H1 (cell line): Measurements from ENCODE around the gene PXDC1. TPM values are rescaled to one million over a fixed set of nuclear protein-coding genes. Genes with fewer than 3 reads are reported as not detected.

ENCODE experiments used
- CHD1 ChIP-seq: IDR thresholded peaks from 2 replicates; pipeline ENCODE4 v1.6.1; 2012; ENCODE audit warnings: low read depth, low read length, improper control_type of control experiment
- CTBP2 ChIP-seq: IDR thresholded peaks from 2 replicates; pipeline ENCODE4 v1.7.0; 2011; ENCODE audit warnings: borderline replicate concordance, mild to moderate bottlenecking, moderate library complexity, mixed read lengths, low read length; ENCODE audit not compliant: insufficient read depth, insufficient read length
- HDAC6 ChIP-seq: IDR thresholded peaks from one replicate; pipeline ENCODE4 v1.7.1; 2012; ENCODE audit warnings: low read depth, mild to moderate bottlenecking, inconsistent platforms, low read length, moderate library complexity
- RAD21 ChIP-seq, 2 experiments: IDR thresholded peaks in 1 of 2; conservative IDR thresholded peaks in 1 of 2; 2 replicates each; pipeline ENCODE4 v1.6.1; 2011; ENCODE audit warnings: low read depth in 2 of 2, low read length in 2 of 2, improper control_type of control experiment in 1 of 2, inconsistent platforms in 1 of 2, mild to moderate bottlenecking in 1 of 2, moderate library complexity in 1 of 2
- RFX5 ChIP-seq: IDR thresholded peaks from 2 replicates; pipeline ENCODE4 v1.6.1; 2011; ENCODE audit warnings: low read depth, low read length, improper control_type of control experiment, borderline replicate concordance
- RNF2 ChIP-seq: fragments of 200-900, 300-1000 bp; sonication (generic); IDR thresholded peaks from 2 replicates; pipeline ENCODE4 v1.7.1; 2016; ENCODE audit warnings: borderline replicate concordance, low read depth, mild to moderate bottlenecking, antibody characterized with exemption, low read length; ENCODE audit not compliant: poor library complexity, severe bottlenecking; ENCODE audit errors: missing control alignments
- TAF1 ChIP-seq: IDR thresholded peaks from 2 replicates; pipeline ENCODE4 v1.6.1; 2011; ENCODE audit warnings: mild to moderate bottlenecking, low read depth, low read length
- polyA plus RNA-seq, 7 experiments: library from polyadenylated mRNA; depleted of rRNA in 3 of 7; stranded (reverse) in 5 of 7; unstranded in 2 of 7; fragments of >200 nt in 5 of 7; fragments of 200-250 nt in 2 of 7; gene quantifications; 1 replicate in 5 of 7; 2 replicates in 1 of 7; 4 replicates in 1 of 7; pipeline versions ENCODE4 v1.2.1 to v1.2.3, GENCODE V29; 2011 to 2013; ENCODE audit warnings: missing spikeins in 2 of 7, mixed read lengths in 2 of 7
- total RNA-seq: library from RNA; stranded (reverse); fragmentation: NEBNext Ultra II Directional; extraction: Animal tissue kit (Norgen Biotek cat#: 25700); gene quantifications from 2 replicates; pipeline ENCODE4 v1.2.1, GENCODE V29; 2021
- TF ChIP-seq, protein P1 (sequence below): fragments of 300-600 bp; sonication (generic); IDR thresholded peaks from 2 replicates; pipeline ENCODE4 v1.7.1; 2012; ENCODE audit warnings: low read length, moderate library complexity, mild to moderate bottlenecking, inconsistent platforms; ENCODE audit not compliant: insufficient replicate concordance

The PXDC1 gene
- total and polyA plus RNA-seq, 2 of the 8 experiments (the other 6 are each of a cell fraction or from before 2014, with no cell fraction given) = 1.7 to 2.0 TPM

- TF ChIP-seq, protein P1, sequence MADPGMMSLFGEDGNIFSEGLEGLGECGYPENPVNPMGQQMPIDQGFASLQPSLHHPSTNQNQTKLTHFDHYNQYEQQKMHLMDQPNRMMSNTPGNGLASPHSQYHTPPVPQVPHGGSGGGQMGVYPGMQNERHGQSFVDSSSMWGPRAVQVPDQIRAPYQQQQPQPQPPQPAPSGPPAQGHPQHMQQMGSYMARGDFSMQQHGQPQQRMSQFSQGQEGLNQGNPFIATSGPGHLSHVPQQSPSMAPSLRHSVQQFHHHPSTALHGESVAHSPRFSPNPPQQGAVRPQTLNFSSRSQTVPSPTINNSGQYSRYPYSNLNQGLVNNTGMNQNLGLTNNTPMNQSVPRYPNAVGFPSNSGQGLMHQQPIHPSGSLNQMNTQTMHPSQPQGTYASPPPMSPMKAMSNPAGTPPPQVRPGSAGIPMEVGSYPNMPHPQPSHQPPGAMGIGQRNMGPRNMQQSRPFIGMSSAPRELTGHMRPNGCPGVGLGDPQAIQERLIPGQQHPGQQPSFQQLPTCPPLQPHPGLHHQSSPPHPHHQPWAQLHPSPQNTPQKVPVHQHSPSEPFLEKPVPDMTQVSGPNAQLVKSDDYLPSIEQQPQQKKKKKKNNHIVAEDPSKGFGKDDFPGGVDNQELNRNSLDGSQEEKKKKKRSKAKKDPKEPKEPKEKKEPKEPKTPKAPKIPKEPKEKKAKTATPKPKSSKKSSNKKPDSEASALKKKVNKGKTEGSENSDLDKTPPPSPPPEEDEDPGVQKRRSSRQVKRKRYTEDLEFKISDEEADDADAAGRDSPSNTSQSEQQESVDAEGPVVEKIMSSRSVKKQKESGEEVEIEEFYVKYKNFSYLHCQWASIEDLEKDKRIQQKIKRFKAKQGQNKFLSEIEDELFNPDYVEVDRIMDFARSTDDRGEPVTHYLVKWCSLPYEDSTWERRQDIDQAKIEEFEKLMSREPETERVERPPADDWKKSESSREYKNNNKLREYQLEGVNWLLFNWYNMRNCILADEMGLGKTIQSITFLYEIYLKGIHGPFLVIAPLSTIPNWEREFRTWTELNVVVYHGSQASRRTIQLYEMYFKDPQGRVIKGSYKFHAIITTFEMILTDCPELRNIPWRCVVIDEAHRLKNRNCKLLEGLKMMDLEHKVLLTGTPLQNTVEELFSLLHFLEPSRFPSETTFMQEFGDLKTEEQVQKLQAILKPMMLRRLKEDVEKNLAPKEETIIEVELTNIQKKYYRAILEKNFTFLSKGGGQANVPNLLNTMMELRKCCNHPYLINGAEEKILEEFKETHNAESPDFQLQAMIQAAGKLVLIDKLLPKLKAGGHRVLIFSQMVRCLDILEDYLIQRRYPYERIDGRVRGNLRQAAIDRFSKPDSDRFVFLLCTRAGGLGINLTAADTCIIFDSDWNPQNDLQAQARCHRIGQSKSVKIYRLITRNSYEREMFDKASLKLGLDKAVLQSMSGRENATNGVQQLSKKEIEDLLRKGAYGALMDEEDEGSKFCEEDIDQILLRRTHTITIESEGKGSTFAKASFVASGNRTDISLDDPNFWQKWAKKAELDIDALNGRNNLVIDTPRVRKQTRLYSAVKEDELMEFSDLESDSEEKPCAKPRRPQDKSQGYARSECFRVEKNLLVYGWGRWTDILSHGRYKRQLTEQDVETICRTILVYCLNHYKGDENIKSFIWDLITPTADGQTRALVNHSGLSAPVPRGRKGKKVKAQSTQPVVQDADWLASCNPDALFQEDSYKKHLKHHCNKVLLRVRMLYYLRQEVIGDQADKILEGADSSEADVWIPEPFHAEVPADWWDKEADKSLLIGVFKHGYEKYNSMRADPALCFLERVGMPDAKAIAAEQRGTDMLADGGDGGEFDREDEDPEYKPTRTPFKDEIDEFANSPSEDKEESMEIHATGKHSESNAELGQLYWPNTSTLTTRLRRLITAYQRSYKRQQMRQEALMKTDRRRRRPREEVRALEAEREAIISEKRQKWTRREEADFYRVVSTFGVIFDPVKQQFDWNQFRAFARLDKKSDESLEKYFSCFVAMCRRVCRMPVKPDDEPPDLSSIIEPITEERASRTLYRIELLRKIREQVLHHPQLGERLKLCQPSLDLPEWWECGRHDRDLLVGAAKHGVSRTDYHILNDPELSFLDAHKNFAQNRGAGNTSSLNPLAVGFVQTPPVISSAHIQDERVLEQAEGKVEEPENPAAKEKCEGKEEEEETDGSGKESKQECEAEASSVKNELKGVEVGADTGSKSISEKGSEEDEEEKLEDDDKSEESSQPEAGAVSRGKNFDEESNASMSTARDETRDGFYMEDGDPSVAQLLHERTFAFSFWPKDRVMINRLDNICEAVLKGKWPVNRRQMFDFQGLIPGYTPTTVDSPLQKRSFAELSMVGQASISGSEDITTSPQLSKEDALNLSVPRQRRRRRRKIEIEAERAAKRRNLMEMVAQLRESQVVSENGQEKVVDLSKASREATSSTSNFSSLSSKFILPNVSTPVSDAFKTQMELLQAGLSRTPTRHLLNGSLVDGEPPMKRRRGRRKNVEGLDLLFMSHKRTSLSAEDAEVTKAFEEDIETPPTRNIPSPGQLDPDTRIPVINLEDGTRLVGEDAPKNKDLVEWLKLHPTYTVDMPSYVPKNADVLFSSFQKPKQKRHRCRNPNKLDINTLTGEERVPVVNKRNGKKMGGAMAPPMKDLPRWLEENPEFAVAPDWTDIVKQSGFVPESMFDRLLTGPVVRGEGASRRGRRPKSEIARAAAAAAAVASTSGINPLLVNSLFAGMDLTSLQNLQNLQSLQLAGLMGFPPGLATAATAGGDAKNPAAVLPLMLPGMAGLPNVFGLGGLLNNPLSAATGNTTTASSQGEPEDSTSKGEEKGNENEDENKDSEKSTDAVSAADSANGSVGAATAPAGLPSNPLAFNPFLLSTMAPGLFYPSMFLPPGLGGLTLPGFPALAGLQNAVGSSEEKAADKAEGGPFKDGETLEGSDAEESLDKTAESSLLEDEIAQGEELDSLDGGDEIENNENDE = no peak
- TF ChIP-seq RFX5 (no peak), CTBP2 (no peak), HDAC6 (no peak), RAD21 (IDR thresholded peaks at IDR 0.05 in 1 of 2, conservative IDR thresholded peaks at IDR 0.05 in 1 of 2; ENCODE audit: low read depth in 2 of 2, low read length in 2 of 2) (no peak), TAF1 (no peak), RNF2 (no peak), CHD1 (no peak)
Measured at GRCh38 chr6:3719462-3720308, 31.8 kb downstream of the PXDC1 start (continued).
